A673 (cell line): ENCODE results near the gene MPIG6B. TPM values are rescaled to one million over a fixed set of nuclear protein-coding genes. Genes with fewer than 3 reads are reported as not detected.

Experiments used
- BruUV-seq: library from RNA; stranded (reverse); fragments of 400-500 nt; replicated peaks from 2 replicates; lab custom pipeline; 2021; lab: Mats Ljungman, UMichigan
- CTCF ChIA-PET: fragments of 300-600 bp; sonication (Branson Sonifier 250); formaldehyde crosslinking; loops from one replicate; lab custom pipeline; 2022; ENCODE audit warnings: antibody characterized with exemption; lab: Charles Lee
- POLR2A ChIA-PET: fragments of 300-600 bp; sonication (Branson Sonifier 250); formaldehyde crosslinking; loops from one replicate; lab custom pipeline; 2022; ENCODE audit warnings: antibody characterized with exemption; ENCODE audit not compliant: low non-redundant PET; lab: Charles Lee
- DNase-seq: peaks from one replicate; pipeline ENCODE4 v3.0.0-alpha.2; 2015; ENCODE audit warnings: low spot score
- H3K27ac ChIP-seq: fragments of 200-600 bp; sonication (generic); 2 replicates; pipeline ENCODE4 v1.5.1; 2016; ENCODE audit warnings: mixed run types, low read depth, mild to moderate bottlenecking, mixed read lengths, antibody characterized with exemption, low read length; ENCODE audit not compliant: poor library complexity, severe bottlenecking
- H3K27me3 ChIP-seq: fragments of 200-600 bp; sonication (generic); replicated peaks from 2 replicates; pipeline ENCODE4 v1.6.1; 2017; ENCODE audit warnings: mixed run types, low read depth, mild to moderate bottlenecking, mixed read lengths, antibody characterized with exemption, low read length; ENCODE audit not compliant: insufficient read depth, poor library complexity
- H3K36me3 ChIP-seq: fragments of 200-600 bp; sonication (generic); 2 replicates; pipeline ENCODE4 v1.6.1; 2016; ENCODE audit warnings: mixed run types, mild to moderate bottlenecking, mixed read lengths, antibody characterized with exemption, low read length; ENCODE audit not compliant: insufficient read depth, poor library complexity, severe bottlenecking
- H3K4me1 ChIP-seq: fragments of 200-600 bp; sonication (generic); 2 replicates; pipeline ENCODE4 v1.6.1; 2017; ENCODE audit warnings: mixed run types, mild to moderate bottlenecking, mixed read lengths, antibody characterized with exemption, low read length; ENCODE audit not compliant: insufficient read depth, poor library complexity, severe bottlenecking
- H3K4me3 ChIP-seq: fragments of 200-600 bp; sonication (generic); 2 replicates; pipeline ENCODE4 v1.5.1; 2016; ENCODE audit warnings: low read depth, mixed run types, mild to moderate bottlenecking, mixed read lengths, low read length; ENCODE audit not compliant: poor library complexity, severe bottlenecking
- H3K9me3 ChIP-seq: fragments of 200-600 bp; sonication (generic); 2 replicates; pipeline ENCODE4 v1.6.1; 2016; ENCODE audit warnings: mixed run types, low read depth, mild to moderate bottlenecking, mixed read lengths, antibody characterized with exemption, low read length; ENCODE audit not compliant: poor library complexity, severe bottlenecking
- CTCF ChIP-seq: fragments of 300-800, 200-600 bp; sonication (generic); conservative IDR thresholded peaks from 2 replicates; pipeline ENCODE4 v1.5.1; 2017; ENCODE audit warnings: low read depth, mild to moderate bottlenecking, antibody characterized with exemption, low read length, moderate library complexity, mixed read lengths
- EZH2 ChIP-seq: fragments of 200-600 bp; sonication (generic); IDR thresholded peaks from 2 replicates; pipeline ENCODE4 v1.6.1; 2017; ENCODE audit warnings: borderline replicate concordance, low read depth, mild to moderate bottlenecking, mixed read lengths, antibody characterized with exemption, low read length; ENCODE audit not compliant: poor library complexity, severe bottlenecking
- intact Hi-C: fragments of 100-400 bp; cut with micrococcal nuclease; formaldehyde crosslinking; loops from one replicate; pipeline ENCODE4 v1.10.0; 2022; ENCODE audit not compliant: unreplicated experiment
- total RNA-seq: library from RNA; stranded (reverse); gene quantifications from 2 replicates; pipeline ENCODE4 v1.2.3, GENCODE V29; 2021

Gene MPIG6B
- total RNA-seq, 1 experiment from 2014 or later: not detected

GRCh38 chr6:31762878-31763618 lies 39.9 kb downstream of the MPIG6B start:
- TF ChIP-seq EZH2: no peak
- TF ChIP-seq CTCF: no peak
- no peaks in the 10 kb centered on the region for H3K9me3 ChIP-seq
- no peaks in the 10 kb centered on the region for H3K27me3 ChIP-seq
- peaks cover 58% of the 10 kb centered on the region for H3K36me3 ChIP-seq
- no peak overlapping the region for H3K4me3 ChIP-seq
- intact Hi-C loops: no loop called here
- no peaks in the 10 kb centered on the region for H3K4me1 ChIP-seq
- DNase-seq: no peak
- H3K27ac ChIP-seq: peak overlapping the region; percentile 57
- ChIA-PET CTCF (no interaction called here), POLR2A (no interaction called here)
- no TSS peak for BruUV-seq

GRCh38 chr6:31763619-31763940 lies 40.4 kb downstream of the MPIG6B start:
- intact Hi-C loops: no loop called here
- Histone ChIP-seq H3K4me1 (no peaks in the 10 kb centered on the region), H3K4me3 (no peak overlapping the region), H3K9me3 (no peaks in the 10 kb centered on the region), H3K27ac (peak overlapping the region; percentile 57), H3K36me3 (peaks cover 53% of the 10 kb centered on the region), H3K27me3 (no peaks in the 10 kb centered on the region)
- TF ChIP-seq EZH2 (no peak), CTCF (no peak)
- ChIA-PET CTCF (no interaction called here), POLR2A (no interaction called here)
- BruUV-seq: no TSS peak
- peak; percentile 59 for DNase-seq

- CTCF ChIA-PET: no interaction called here
- H3K4me3 ChIP-seq: no peak overlapping the region
- no peak for DNase-seq
- H3K9me3 ChIP-seq: no peaks in the 10 kb centered on the region
- peak overlapping the region; percentile 23 for H3K27ac ChIP-seq
- POLR2A ChIA-PET: no interaction called here
- intact Hi-C loops: no loop called here
- H3K36me3 ChIP-seq: peaks cover 46% of the 10 kb centered on the region
- no peaks in the 10 kb centered on the region for H3K4me1 ChIP-seq
- TF ChIP-seq CTCF (no peak), EZH2 (no peak)
- BruUV-seq: TSS peak; percentile 46
- no peaks in the 10 kb centered on the region for H3K27me3 ChIP-seq
Measured at GRCh38 chr6:31764198-31764597, 41.0 kb downstream of the MPIG6B start.
